HCT116 (cell line): ENCODE measurements around the gene PDE4D. TPM values are rescaled to one million over a fixed set of nuclear protein-coding genes. Genes with fewer than 3 reads are reported as not detected.

ENCODE experiments used
- ATAC-seq: fragments of 200-7000 bp; cut with Tn5 transposase; 2 replicates; pipeline ENCODE4 v1.9.1; 2020; ENCODE audit warnings: mild to moderate bottlenecking, moderate library complexity
- BruUV-seq: library from RNA; stranded (reverse); fragments of 400-500 nt; replicated peaks from 2 replicates; lab custom pipeline; 2021; lab: Mats Ljungman, UMichigan
- CTCF ChIA-PET: fragments of 300-600 bp; sonication (Branson Sonifier 250); formaldehyde crosslinking; loops from one replicate; lab custom pipeline; 2021; ENCODE audit warnings: antibody characterized with exemption; lab: Charles Lee
- POLR2A ChIA-PET: fragments of 300-600, 350-600 bp; sonication (Branson Sonifier 250); formaldehyde crosslinking; loops from one replicate; lab custom pipeline; 2021; ENCODE audit warnings: antibody characterized with exemption; lab: Charles Lee
- RAD21 ChIA-PET, 2 experiments: fragments of 300-600 bp; sonication (Branson Sonifier 250); formaldehyde crosslinking; loops; one replicate each; lab custom pipeline; 2023; ENCODE audit warnings: low total read pairs in 2 of 2; ENCODE audit not compliant: uncharacterized antibody in 2 of 2, unreplicated experiment in 2 of 2, low non-redundant PET in 1 of 2; lab: Charles Lee
- DNase-seq: peaks from one replicate; pipeline ENCODE4 v3.0.0-alpha.2; 2010; ENCODE audit warnings: low read depth, low spot score
- H2AFZ ChIP-seq: fragments of 200-600 bp; shearing (Covaris generic), sonication (generic); 2 replicates; pipeline ENCODE4 v1.6.1; 2017; ENCODE audit warnings: low read depth, mixed run types, mixed read lengths, antibody characterized with exemption, low read length; ENCODE audit not compliant: poor library complexity, severe bottlenecking
- H3K27ac ChIP-seq: 2 replicates; pipeline ENCODE4 v1.5.1; 2012; ENCODE audit warnings: low read depth, low read length
- H3K27me3 ChIP-seq: fragments of 200-600 bp; sonication (generic); 2 replicates; pipeline ENCODE4 v1.6.1; 2016; ENCODE audit warnings: mixed run types, low read length, mixed read lengths; ENCODE audit not compliant: insufficient read depth
- H3K36me3 ChIP-seq, 2 experiments: fragments of 200-500 bp in 1 of 2; fragments of 200-600 bp in 1 of 2; sonication (Bioruptor generic) in 1 of 2; sonication (generic) in 1 of 2; 2 replicates each; pipeline versions ENCODE4 v1.5.1 to v1.6.1; 2014 to 2016; ENCODE audit warnings: low read length in 2 of 2, inconsistent platforms in 1 of 2, mixed read lengths in 1 of 2, mixed run types in 1 of 2; ENCODE audit not compliant: insufficient read depth in 2 of 2, control insufficient read depth in 1 of 2
- H3K4me1 ChIP-seq, 2 experiments: fragments of 200-600 bp in 1 of 2; sonication (generic) in 1 of 2; 2 replicates each; pipeline versions ENCODE4 v1.5.1 to v1.6.1; 2012 to 2017; ENCODE audit warnings: low read length in 2 of 2, inconsistent platforms in 1 of 2, mild to moderate bottlenecking in 1 of 2, mixed read lengths in 1 of 2, mixed run types in 1 of 2, moderate library complexity in 1 of 2; ENCODE audit not compliant: insufficient read depth in 2 of 2, control insufficient read depth in 1 of 2
- H3K4me2 ChIP-seq: fragments of 200-600 bp; sonication (generic); 2 replicates; pipeline ENCODE4 v1.6.1; 2017; ENCODE audit warnings: mixed run types, low read length, mixed read lengths
- H3K4me3 ChIP-seq, 2 experiments: fragments of 200-600 bp in 1 of 2; sonication (generic) in 1 of 2; replicated peaks in 1 of 2; 2 replicates each; pipeline ENCODE4 v1.5.1; 2011 to 2016; ENCODE audit warnings: low read length in 2 of 2, control low read depth in 1 of 2, low read depth in 1 of 2, mild to moderate bottlenecking in 1 of 2, mixed read lengths in 1 of 2, mixed run types in 1 of 2
- H3K79me2 ChIP-seq: fragments of 200-600 bp; sonication (generic); 2 replicates; pipeline ENCODE4 v1.6.1; 2017; ENCODE audit warnings: mild to moderate bottlenecking, mixed run types, low read length, moderate library complexity, mixed read lengths; ENCODE audit not compliant: insufficient read depth
- H3K9ac ChIP-seq: fragments of 200-600 bp; sonication (generic); 2 replicates; pipeline ENCODE4 v1.6.1; 2016; ENCODE audit warnings: low read length, mixed read lengths
- H3K9me2 ChIP-seq: fragments of 200-600 bp; sonication (generic), shearing (Covaris generic); 2 replicates; pipeline ENCODE4 v1.6.1; 2017; ENCODE audit warnings: mixed run types, mild to moderate bottlenecking, moderate library complexity; ENCODE audit not compliant: insufficient read depth
- H3K9me3 ChIP-seq, 2 experiments: fragments of 200-500 bp in 1 of 2; fragments of 200-600 bp in 1 of 2; sonication (Bioruptor generic) in 1 of 2; sonication (generic) in 1 of 2; 2 replicates each; pipeline ENCODE4 v1.6.1; 2014 to 2017; ENCODE audit warnings: low read length in 2 of 2, mixed read lengths in 2 of 2, inconsistent platforms in 1 of 2, low read depth in 1 of 2, mild to moderate bottlenecking in 1 of 2, mixed run types in 1 of 2, moderate library complexity in 1 of 2; ENCODE audit not compliant: control insufficient read depth in 1 of 2, insufficient read depth in 1 of 2
- H4K20me1 ChIP-seq: fragments of 200-600 bp; sonication (generic), shearing (Covaris generic); 2 replicates; pipeline ENCODE4 v1.6.1; 2017; ENCODE audit warnings: mixed run types, mild to moderate bottlenecking, moderate library complexity; ENCODE audit not compliant: insufficient read depth
- ATF3 ChIP-seq: IDR thresholded peaks from 2 replicates; pipeline ENCODE4 v1.6.1; 2012
- CTCF ChIP-seq, 3 experiments: fragments of 200-600 bp in 1 of 3; sonication (generic) in 1 of 3; IDR thresholded peaks in 2 of 3; conservative IDR thresholded peaks in 1 of 3; 2 replicates each; pipeline ENCODE4 v1.5.1; 2012 to 2017; ENCODE audit warnings: low read depth in 2 of 3, low read length in 2 of 3, antibody characterized with exemption in 1 of 3, borderline replicate concordance in 1 of 3, control low read depth in 1 of 3, mild to moderate bottlenecking in 1 of 3, mixed read lengths in 1 of 3, mixed run types in 1 of 3, moderate library complexity in 1 of 3; ENCODE audit not compliant: insufficient read depth in 1 of 3
- JUND ChIP-seq: IDR thresholded peaks from 2 replicates; pipeline ENCODE4 v1.6.1; 2012
- MAX ChIP-seq: IDR thresholded peaks from 2 replicates; pipeline ENCODE4 v1.6.1; 2012
- POLR2AphosphoS5 ChIP-seq: IDR thresholded peaks from 2 replicates; pipeline ENCODE4 v1.6.1; 2011; ENCODE audit warnings: mild to moderate bottlenecking, low read depth, low read length, moderate library complexity
- SIN3A ChIP-seq: IDR thresholded peaks from 2 replicates; pipeline ENCODE4 v1.6.1; 2012; ENCODE audit warnings: low read depth
- SRF ChIP-seq: IDR thresholded peaks from 2 replicates; pipeline ENCODE4 v1.6.1; 2012; ENCODE audit warnings: low read depth
- ZFX ChIP-seq: fragments of 450-650 bp; IDR thresholded peaks from 2 replicates; pipeline ENCODE4 v1.6.1; 2017
- ZNF274 ChIP-seq: fragments of 200-500 bp; sonication (Bioruptor generic); IDR thresholded peaks from 2 replicates; pipeline ENCODE4 v1.6.1; 2014; ENCODE audit warnings: mild to moderate bottlenecking, low read depth, low read length, inconsistent platforms
- intact Hi-C: fragments of 100-400 bp; cut with micrococcal nuclease; formaldehyde crosslinking; loops from 2 replicates; pipeline ENCODE4 v1.10.0; 2022
- total RNA-seq: library from RNA; stranded (reverse); gene quantifications from one replicate; pipeline ENCODE4 v1.2.1, GENCODE V29; 2021; ENCODE audit not compliant: unreplicated experiment

PDE4D gene
- total RNA-seq, 1 experiment from 2014 or later = 1.1 TPM

- RAD21 ChIA-PET = no interaction called here
- no peaks in the 10 kb centered on the region for H3K79me2 ChIP-seq
- H3K4me1 ChIP-seq = no peaks in the 10 kb centered on the region
- no peak overlapping the region for H3K4me3 ChIP-seq
- ATAC-seq (no peak), DNase-seq (no peak)
- TF ChIP-seq JUND (no peak), POLR2AphosphoS5 (no peak), ATF3 (no peak), ZNF274 (no peak), SIN3A (no peak), SRF (no peak), ZFX (no peak), MAX (no peak), CTCF (IDR thresholded peaks at IDR 0.05 in 2 of 3, conservative IDR thresholded peaks at IDR 0.05 in 1 of 3; ENCODE audit: borderline replicate concordance in 1 of 3, insufficient read depth in 1 of 3, low read depth in 2 of 3, low read length in 2 of 3) (no peak)
- no peaks in the 10 kb centered on the region for H3K9me2 ChIP-seq
- H3K9me3 ChIP-seq = no peaks in the 10 kb centered on the region
- no TSS peak for BruUV-seq
- no peaks in the 10 kb centered on the region for H3K36me3 ChIP-seq
- POLR2A ChIA-PET = no interaction called here
- H2AFZ ChIP-seq = no peak overlapping the region
- H3K9ac ChIP-seq = no peak overlapping the region
- no peak overlapping the region for H3K27ac ChIP-seq
- H3K27me3 ChIP-seq = peaks cover 7% of the 10 kb centered on the region
- CTCF ChIA-PET = no interaction called here
- no peak overlapping the region for H3K4me2 ChIP-seq
- intact Hi-C loops = no loop called here
- no peaks in the 10 kb centered on the region; the same call in 1 of the 2 replicates for H4K20me1 ChIP-seq
These were observed 199.1 kb downstream of the PDE4D start for GRCh38 chr5:59694411-59694810.
